Airway epithelial cell (primary cell): ENCODE data around the gene SPAST. TPM values are rescaled to one million over a fixed set of nuclear protein-coding genes. Genes with fewer than 3 reads are reported as not detected.

Experiments
- total RNA-seq: library from RNA; depleted of rRNA; stranded (reverse); fragments of >200 nt; gene quantifications from 2 replicates; pipeline ENCODE4 v1.2.3, GENCODE V29; 2015

Gene SPAST
- 12.6 and 15.9 TPM in 2 replicates for total RNA-seq

GRCh38 chr2:32063310-32064020 lies at the start of gene SPAST:
Gene SPAST (plus strand): TSS chr2:32063556. CDS start chr2:32063832, 276 bp downstream.

GRCh38 chr2:32039447-32040219 lies 23.7 kb upstream of the SPAST start, which contains the start of gene DPY30:
Gene DPY30 (minus strand): TSS chr2:32039805. CDS start chr2:32039456, 349 bp downstream.

Other genes starting within 250 kb of the SPAST start
- gene MEMO1, start 52.5 kb upstream of the SPAST start, total RNA-seq: 50.4 and 62.1 TPM in 2 replicates
- gene DPY30, start 23.8 kb upstream of the SPAST start, total RNA-seq: 97.3 and 97.8 TPM in 2 replicates
- 13.5 and 18.1 TPM in 2 replicates for gene SLC30A6, start 102.3 kb downstream of the SPAST start, total RNA-seq
- not detected in 2 replicates for gene NLRC4, start 201.3 kb downstream of the SPAST start, total RNA-seq
- 9.1 and 12.9 TPM in 2 replicates for gene YIPF4, start 214.3 kb downstream of the SPAST start, total RNA-seq